Effector memory CD4-positive, alpha-beta T cell (primary cell): ENCODE data around the gene ENTREP1.

Source experiments
- DNase-seq, 3 donors: peaks; one replicate each; pipeline ENCODE4 v3.0.0-alpha.2; 2020
- H3K27ac ChIP-seq: 2 replicates; pipeline ENCODE4 v1.7.0; 2013; ENCODE audit warnings: mild to moderate bottlenecking, low read length, moderate library complexity; ENCODE audit not compliant: insufficient read depth, poor library complexity, severe bottlenecking
- H3K27me3 ChIP-seq: replicated peaks from 2 replicates; pipeline ENCODE4 v1.7.0; 2013; ENCODE audit warnings: mild to moderate bottlenecking, low read length; ENCODE audit not compliant: insufficient read depth, control insufficient read depth, poor library complexity, severe bottlenecking
- H3K36me3 ChIP-seq: 2 replicates; pipeline ENCODE4 v1.7.0; 2013; ENCODE audit warnings: mild to moderate bottlenecking, low read length, moderate library complexity; ENCODE audit not compliant: control insufficient read depth, insufficient read depth
- H3K4me1 ChIP-seq: 2 replicates; pipeline ENCODE4 v1.7.0; 2013; ENCODE audit warnings: low read length, mild to moderate bottlenecking; ENCODE audit not compliant: control insufficient read depth, insufficient read depth, poor library complexity, severe bottlenecking
- H3K4me3 ChIP-seq: 2 replicates; pipeline ENCODE4 v1.7.0; 2013; ENCODE audit warnings: low read length, low read depth, mild to moderate bottlenecking; ENCODE audit not compliant: insufficient read depth, poor library complexity, severe bottlenecking
- H3K9me3 ChIP-seq: 2 replicates; pipeline ENCODE4 v1.7.0; 2013; ENCODE audit warnings: mild to moderate bottlenecking, low read length, moderate library complexity; ENCODE audit not compliant: control insufficient read depth

The ENTREP1 gene

GRCh38 chr9:69425136-69425801, 100.3 kb downstream of the ENTREP1 start:
- Histone ChIP-seq H3K27me3 (no peaks in the 10 kb centered on the region), H3K36me3 (no peaks in the 10 kb centered on the region), H3K9me3 (no peaks in the 10 kb centered on the region), H3K4me1 (no peaks in the 10 kb centered on the region), H3K4me3 (no peak overlapping the region), H3K27ac (no peak overlapping the region)
- DNase-seq: no peak

- Histone ChIP-seq H3K4me1 (no peaks in the 10 kb centered on the region), H3K9me3 (no peaks in the 10 kb centered on the region), H3K27ac (no peak overlapping the region), H3K4me3 (no peak overlapping the region), H3K36me3 (no peaks in the 10 kb centered on the region), H3K27me3 (no peaks in the 10 kb centered on the region)
- DNase-seq: no peak
These were observed 102.3 kb downstream of the ENTREP1 start for GRCh38 chr9:69427286-69427685.

GRCh38 chr9:69428017-69428785, 103.2 kb downstream of the ENTREP1 start:
- no peaks in the 10 kb centered on the region for H3K9me3 ChIP-seq
- no peak overlapping the region for H3K27ac ChIP-seq
- no peaks in the 10 kb centered on the region for H3K27me3 ChIP-seq
- H3K36me3 ChIP-seq: no peaks in the 10 kb centered on the region
- H3K4me3 ChIP-seq: no peak overlapping the region
- DNase-seq: no peak
- H3K4me1 ChIP-seq: no peaks in the 10 kb centered on the region

DNA sequence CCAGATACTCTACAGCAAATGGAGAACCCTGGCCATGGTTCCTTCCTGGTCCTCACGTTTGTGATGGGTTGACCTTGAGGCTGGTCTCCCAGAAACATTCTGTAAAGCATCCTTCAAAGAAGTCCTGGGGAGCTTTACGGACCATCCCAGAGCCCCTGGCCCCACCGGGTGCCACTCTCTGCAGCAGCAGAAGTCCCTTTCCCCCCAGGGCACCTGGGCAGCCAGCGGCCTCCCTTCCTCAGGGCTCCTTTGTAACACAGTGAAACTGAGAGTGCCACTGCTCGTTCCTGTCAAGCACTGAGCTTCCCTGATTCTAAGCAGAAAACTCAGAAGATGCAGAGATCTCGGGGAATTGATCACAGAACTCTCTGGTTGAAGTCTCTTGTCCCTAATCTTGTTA, 104.3 kb downstream of the ENTREP1 start:
- Histone ChIP-seq H3K36me3 (no peaks in the 10 kb centered on the region), H3K27me3 (no peaks in the 10 kb centered on the region), H3K4me1 (no peaks in the 10 kb centered on the region), H3K4me3 (no peak overlapping the region), H3K27ac (no peak overlapping the region), H3K9me3 (no peaks in the 10 kb centered on the region)
- no peak for DNase-seq

GRCh38 chr9:69430206-69430605, 105.2 kb downstream of the ENTREP1 start:
- Histone ChIP-seq H3K27me3 (no peaks in the 10 kb centered on the region), H3K4me3 (no peak overlapping the region), H3K9me3 (no peaks in the 10 kb centered on the region), H3K4me1 (no peaks in the 10 kb centered on the region), H3K27ac (no peak overlapping the region), H3K36me3 (no peaks in the 10 kb centered on the region)
- no peak for DNase-seq

- H3K27ac ChIP-seq: no peak overlapping the region
- H3K4me3 ChIP-seq: no peak overlapping the region
- DNase-seq: no peak
- no peaks in the 10 kb centered on the region for H3K9me3 ChIP-seq
- no peaks in the 10 kb centered on the region for H3K27me3 ChIP-seq
- no peaks in the 10 kb centered on the region for H3K4me1 ChIP-seq
- H3K36me3 ChIP-seq: no peaks in the 10 kb centered on the region
These were observed 106.2 kb downstream of the ENTREP1 start for GRCh38 chr9:69431203-69431602.

DNA sequence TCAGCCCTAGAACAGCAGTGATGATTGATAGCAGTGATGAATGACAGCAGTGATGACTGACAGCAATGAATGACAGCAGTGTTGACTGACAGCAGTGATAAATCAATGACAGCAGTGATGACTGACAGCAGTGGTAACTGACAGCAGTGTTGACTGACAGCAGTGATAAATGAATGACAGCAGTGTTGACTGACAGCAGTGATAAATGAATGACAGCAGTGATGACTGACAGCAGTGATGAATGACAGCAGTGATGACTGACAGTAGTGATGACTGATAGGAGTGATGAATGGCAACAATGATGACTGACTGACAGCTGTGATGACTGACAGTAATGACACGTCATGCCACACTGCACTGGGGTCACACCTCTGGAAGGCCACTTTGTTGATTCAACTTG, 106.8 kb downstream of the ENTREP1 start:
- H3K9me3 ChIP-seq: no peaks in the 10 kb centered on the region
- H3K36me3 ChIP-seq: no peaks in the 10 kb centered on the region
- no peak for DNase-seq
- H3K4me1 ChIP-seq: no peaks in the 10 kb centered on the region
- no peak overlapping the region for H3K27ac ChIP-seq
- no peaks in the 10 kb centered on the region for H3K27me3 ChIP-seq
- H3K4me3 ChIP-seq: no peak overlapping the region

GRCh38 chr9:69432623-69433022, 107.6 kb downstream of the ENTREP1 start:
- no peaks in the 10 kb centered on the region for H3K36me3 ChIP-seq
- no peak for DNase-seq
- no peaks in the 10 kb centered on the region for H3K27me3 ChIP-seq
- H3K9me3 ChIP-seq: no peaks in the 10 kb centered on the region
- no peak overlapping the region for H3K27ac ChIP-seq
- H3K4me3 ChIP-seq: no peak overlapping the region
- no peaks in the 10 kb centered on the region for H3K4me1 ChIP-seq

GRCh38 chr9:69433392-69433791, 108.4 kb downstream of the ENTREP1 start:
- H3K27me3 ChIP-seq: no peaks in the 10 kb centered on the region
- no peak overlapping the region for H3K4me3 ChIP-seq
- H3K4me1 ChIP-seq: no peaks in the 10 kb centered on the region
- no peak for DNase-seq
- no peaks in the 10 kb centered on the region for H3K9me3 ChIP-seq
- no peak overlapping the region for H3K27ac ChIP-seq
- H3K36me3 ChIP-seq: no peaks in the 10 kb centered on the region

DNA sequence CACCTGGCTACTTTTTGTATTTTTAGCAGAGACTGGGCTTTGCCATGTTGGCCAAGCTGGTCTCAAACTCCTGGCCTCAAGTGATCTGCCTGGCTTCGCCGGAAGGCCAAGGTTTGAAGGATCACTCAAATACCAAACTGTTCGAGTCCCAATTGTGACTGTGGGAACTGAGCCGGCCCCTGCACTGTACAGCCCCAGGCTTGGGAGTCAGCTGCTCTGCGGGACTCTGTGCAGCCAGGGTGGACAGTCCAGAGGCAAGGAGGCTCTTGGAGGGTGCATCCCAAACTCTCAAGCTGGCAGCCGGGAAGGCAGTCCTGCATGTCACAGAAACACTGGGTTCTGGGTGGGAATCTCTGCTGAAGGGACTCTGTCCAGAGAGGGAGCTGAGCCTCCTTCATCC, 109.0 kb downstream of the ENTREP1 start:
- Histone ChIP-seq H3K4me3 (no peak overlapping the region), H3K36me3 (no peaks in the 10 kb centered on the region), H3K9me3 (no peaks in the 10 kb centered on the region), H3K27me3 (no peaks in the 10 kb centered on the region), H3K4me1 (no peaks in the 10 kb centered on the region), H3K27ac (no peak overlapping the region)
- DNase-seq: no peak
